HL-60 (cell line): ENCODE data around the gene RBPJ.

Source experiments
- DNase-seq, 2 experiments: peaks; one replicate each; pipeline ENCODE4 v3.0.0-alpha.2; 2010 to 2020; ENCODE audit warnings: low read depth in 1 of 2, low spot score in 1 of 2
- H3K27ac ChIP-seq: fragments of 250-450 bp; sonication (Bioruptor Pico); replicated peaks from 2 replicates; pipeline ENCODE4 v1.5.1; 2020; ENCODE audit warnings: mild to moderate bottlenecking, moderate library complexity
- H3K27me3 ChIP-seq: fragments of 250-450 bp; sonication (Bioruptor Pico); 2 replicates; pipeline ENCODE4 v1.5.1; 2021; ENCODE audit warnings: mild to moderate bottlenecking, moderate library complexity; ENCODE audit not compliant: insufficient read depth, poor library complexity, severe bottlenecking
- H3K4me3 ChIP-seq: replicated peaks from 2 replicates; pipeline ENCODE4 v1.5.1; 2011; ENCODE audit warnings: mild to moderate bottlenecking, control low read depth, low read length; ENCODE audit not compliant: insufficient read depth
- CTCF ChIP-seq: IDR thresholded peaks from one replicate; pipeline ENCODE4 v1.5.1; 2011; ENCODE audit warnings: low read length, control low read depth, inconsistent platforms; ENCODE audit not compliant: insufficient read depth
- GABPA ChIP-seq: IDR thresholded peaks from 2 replicates; pipeline ENCODE4 v1.6.1; 2012; ENCODE audit warnings: low read depth
- POLR2AphosphoS5 ChIP-seq: IDR thresholded peaks from 2 replicates; pipeline ENCODE4 v1.6.1; 2012; ENCODE audit warnings: low read depth
- REST ChIP-seq: IDR thresholded peaks from 2 replicates; pipeline ENCODE4 v1.6.1; 2012; ENCODE audit warnings: low read depth; ENCODE audit not compliant: insufficient replicate concordance
- SPI1 ChIP-seq: IDR thresholded peaks from 2 replicates; pipeline ENCODE4 v1.6.1; 2012; ENCODE audit warnings: low read depth, mild to moderate bottlenecking, borderline replicate concordance

The RBPJ gene

GRCh38 chr4:26466578-26467270, 145.9 kb downstream of the RBPJ start:
- Histone ChIP-seq H3K27ac (no peak overlapping the region), H3K27me3 (no peaks in the 10 kb centered on the region), H3K4me3 (no peak overlapping the region)
- no peak for DNase-seq
- TF ChIP-seq GABPA (no peak), CTCF (no peak), REST (no peak), POLR2AphosphoS5 (no peak), SPI1 (no peak)

- Histone ChIP-seq H3K27ac (no peak overlapping the region), H3K27me3 (no peaks in the 10 kb centered on the region), H3K4me3 (no peak overlapping the region)
- no peak for TF ChIP-seq GABPA
- no peak for TF ChIP-seq SPI1
- no peak for TF ChIP-seq POLR2AphosphoS5
- TF ChIP-seq CTCF: no peak
- TF ChIP-seq REST: no peak
- peak in 1 of 2 experiments; percentile 5 for DNase-seq
These were observed 146.9 kb downstream of the RBPJ start for GRCh38 chr4:26467724-26468123.

- DNase-seq: no peak
- H3K27ac ChIP-seq: no peak overlapping the region
- no peak for TF ChIP-seq POLR2AphosphoS5
- TF ChIP-seq SPI1: no peak
- no peak for TF ChIP-seq GABPA
- no peak for TF ChIP-seq REST
- no peak for TF ChIP-seq CTCF
These were observed 147.6 kb downstream of the RBPJ start for GRCh38 chr4:26468283-26468949.

More at GRCh38 chr4:26468283-26468949, 147.6 kb downstream of the RBPJ start:
- Histone ChIP-seq H3K27me3 (no peaks in the 10 kb centered on the region), H3K4me3 (no peak overlapping the region)
